ENCODE data around the gene RPRD2. TPM values are rescaled to one million over a fixed set of nuclear protein-coding genes. Genes with fewer than 3 reads are reported as not detected.

The RPRD2 gene
- total RNA-seq, 2 experiments from 2014 or later: 42.2 to 42.3 TPM

DNA sequence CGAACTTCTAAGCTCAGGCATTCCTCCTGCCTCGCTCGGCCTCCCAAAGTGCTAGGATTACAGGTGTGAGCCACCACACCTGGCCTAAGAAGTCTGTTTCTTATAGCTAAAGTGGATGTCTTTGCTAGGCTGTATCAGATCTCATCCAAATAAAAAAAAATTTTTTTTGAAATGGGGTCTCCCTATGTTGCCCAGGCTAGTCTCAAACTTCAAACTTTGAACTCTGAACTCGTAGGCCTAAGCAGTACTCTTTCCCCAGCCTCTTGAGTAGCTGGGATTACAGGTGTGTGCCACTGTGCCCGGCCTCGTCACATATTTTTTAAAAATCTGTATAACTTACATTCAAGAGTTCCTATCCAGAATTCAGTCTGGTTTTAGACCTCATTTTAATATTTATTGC lies 40.5 kb downstream of the RPRD2 start:
- Mint-ChIP-seq H3K4me3 (no peak overlapping the region), H3K27ac (no peak overlapping the region)

DNA sequence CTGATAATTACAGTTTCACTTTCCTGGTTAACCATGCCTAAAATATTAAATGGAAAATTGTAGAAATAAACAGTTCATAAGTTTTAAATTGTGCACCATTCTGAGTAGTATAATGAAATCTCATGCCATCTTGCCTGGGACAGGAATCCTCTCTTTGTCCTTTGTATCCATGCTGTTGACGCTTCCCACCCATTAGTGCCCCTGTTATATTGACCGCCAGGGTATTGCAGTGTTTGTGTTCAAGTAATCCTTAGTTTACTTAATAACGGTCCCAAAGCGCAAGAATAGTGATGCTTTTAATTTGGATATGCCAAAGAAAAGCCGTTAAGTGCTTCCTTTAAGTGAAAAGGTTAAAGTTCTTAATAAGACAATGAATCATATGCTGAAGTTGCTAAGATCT lies 41.7 kb downstream of the RPRD2 start:
- H3K9me3 Mint-ChIP-seq: no peaks in the 10 kb centered on the region
- no peak overlapping the region for H3K27ac Mint-ChIP-seq
- POLR2A ChIA-PET: no interaction called here

More for the DNA sequence above, 40.5 kb downstream of the RPRD2 start:
- ATAC-seq (ENCODE audit: low read depth) (no peak), DNase-seq (no peak)
- no peaks in the 10 kb centered on the region for H3K9me3 Mint-ChIP-seq
- POLR2A ChIA-PET: no interaction called here
- H3K4me1 Mint-ChIP-seq: peaks cover 5% of the 10 kb centered on the region
- peaks cover 13% of the 10 kb centered on the region for H3K36me3 Mint-ChIP-seq
- H3K27me3 Mint-ChIP-seq: no peaks in the 10 kb centered on the region

DNA sequence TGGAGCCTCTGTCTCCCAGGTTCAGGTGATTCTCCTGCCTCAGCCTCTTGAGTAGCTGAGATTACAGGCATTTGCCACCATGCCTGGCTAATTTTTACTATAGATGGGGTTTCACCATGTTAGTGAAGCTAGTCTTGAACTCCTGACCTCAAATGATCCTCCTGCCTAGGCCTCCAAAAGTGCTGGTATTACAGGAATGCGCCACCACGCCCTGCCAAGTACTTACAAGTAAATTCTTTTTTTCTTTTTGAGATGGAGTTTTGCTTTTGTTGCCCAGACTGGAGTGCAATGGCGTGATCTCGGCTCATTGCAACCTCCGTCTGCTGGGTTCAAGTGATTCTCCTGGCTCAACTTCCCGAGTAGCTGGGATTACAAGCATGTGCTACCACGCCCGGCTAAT lies 42.5 kb downstream of the RPRD2 start:
- POLR2A ChIA-PET: no interaction called here
- H3K36me3 Mint-ChIP-seq: peaks cover 4% of the 10 kb centered on the region
- ATAC-seq (ENCODE audit: low read depth): no peak
- peaks cover 5% of the 10 kb centered on the region for H3K4me1 Mint-ChIP-seq
- no peak for DNase-seq
- H3K4me3 Mint-ChIP-seq: no peak overlapping the region
- no peaks in the 10 kb centered on the region for H3K27me3 Mint-ChIP-seq
- H3K9me3 Mint-ChIP-seq: no peaks in the 10 kb centered on the region
- H3K27ac Mint-ChIP-seq: no peak overlapping the region

More for the DNA sequence above, 41.7 kb downstream of the RPRD2 start:
- ATAC-seq (ENCODE audit: low read depth) (no peak), DNase-seq (no peak)
- Mint-ChIP-seq H3K4me1 (peaks cover 5% of the 10 kb centered on the region), H3K27me3 (no peaks in the 10 kb centered on the region), H3K36me3 (peaks cover 4% of the 10 kb centered on the region), H3K4me3 (no peak overlapping the region)

- no peak for ATAC-seq (ENCODE audit: low read depth)
Observed at GRCh38 chr1:150407330-150407729, 43.4 kb downstream of the RPRD2 start.

DNA sequence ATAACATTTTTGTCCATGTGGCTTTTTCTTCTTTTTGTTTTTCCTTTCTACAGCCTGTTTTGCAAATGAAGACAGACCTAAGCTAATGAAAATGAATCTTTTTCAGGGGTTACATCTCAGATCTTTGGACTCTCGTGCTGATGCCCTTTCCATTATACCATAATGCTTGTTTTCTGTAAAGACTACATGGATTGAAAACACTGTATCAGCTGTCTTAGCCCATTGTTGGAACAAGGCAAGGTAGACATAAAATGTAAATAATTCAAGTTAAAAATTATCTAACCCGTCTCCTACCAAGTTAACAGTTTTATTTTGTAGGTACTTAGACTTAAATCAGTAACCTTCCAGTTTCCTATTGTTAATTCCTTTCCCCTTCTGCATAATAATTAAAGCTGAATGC lies 44.9 kb downstream of the RPRD2 start:
- DNase-seq (no peak), ATAC-seq (ENCODE audit: low read depth) (no peak)
- no peaks in the 10 kb centered on the region for H3K27me3 Mint-ChIP-seq
- POLR2A ChIA-PET: no interaction called here
- H3K27ac Mint-ChIP-seq: no peak overlapping the region
- no peak overlapping the region for H3K4me3 Mint-ChIP-seq
- H3K4me1 Mint-ChIP-seq: peaks cover 5% of the 10 kb centered on the region
- peaks cover 2% of the 10 kb centered on the region for H3K36me3 Mint-ChIP-seq
- H3K9me3 Mint-ChIP-seq: no peaks in the 10 kb centered on the region

More at GRCh38 chr1:150407330-150407729, 43.4 kb downstream of the RPRD2 start:
- Mint-ChIP-seq H3K9me3 (no peaks in the 10 kb centered on the region), H3K27ac (no peak overlapping the region), H3K4me1 (peaks cover 5% of the 10 kb centered on the region), H3K27me3 (no peaks in the 10 kb centered on the region), H3K36me3 (peaks cover 4% of the 10 kb centered on the region), H3K4me3 (no peak overlapping the region)
- no peak for DNase-seq
- POLR2A ChIA-PET: no interaction called here

- DNase-seq: no peak
- H3K27ac Mint-ChIP-seq: no peak overlapping the region
- H3K27me3 Mint-ChIP-seq: no peaks in the 10 kb centered on the region
- no peak for ATAC-seq (ENCODE audit: low read depth)
- peaks cover 6% of the 10 kb centered on the region for H3K4me1 Mint-ChIP-seq
- peaks cover 4% of the 10 kb centered on the region for H3K36me3 Mint-ChIP-seq
- H3K9me3 Mint-ChIP-seq: no peaks in the 10 kb centered on the region
- H3K4me3 Mint-ChIP-seq: no peak overlapping the region
- POLR2A ChIA-PET: no interaction called here
Observed at GRCh38 chr1:150409504-150410362, 45.8 kb downstream of the RPRD2 start.

- Mint-ChIP-seq H3K4me1 (peaks cover 6% of the 10 kb centered on the region), H3K4me3 (no peak overlapping the region), H3K36me3 (peaks cover 4% of the 10 kb centered on the region), H3K27me3 (no peaks in the 10 kb centered on the region), H3K9me3 (no peaks in the 10 kb centered on the region), H3K27ac (no peak overlapping the region)
- no peak for DNase-seq
- ATAC-seq (ENCODE audit: low read depth): no peak
- POLR2A ChIA-PET: no interaction called here
Observed at GRCh38 chr1:150410582-150411101, 46.7 kb downstream of the RPRD2 start.

GRCh38 chr1:150414592-150414991 lies 50.6 kb downstream of the RPRD2 start:
- H3K9me3 Mint-ChIP-seq: no peaks in the 10 kb centered on the region
- H3K4me3 Mint-ChIP-seq: no peak overlapping the region
- POLR2A ChIA-PET: no interaction called here
- peaks cover 16% of the 10 kb centered on the region for H3K36me3 Mint-ChIP-seq
- no peaks in the 10 kb centered on the region for H3K27me3 Mint-ChIP-seq
- peaks cover 11% of the 10 kb centered on the region for H3K4me1 Mint-ChIP-seq
- ATAC-seq (ENCODE audit: low read depth) (no peak), DNase-seq (no peak)
- H3K27ac Mint-ChIP-seq: no peak overlapping the region

GRCh38 chr1:150415800-150416199 lies 51.9 kb downstream of the RPRD2 start:
- Mint-ChIP-seq H3K9me3 (no peaks in the 10 kb centered on the region), H3K36me3 (peaks cover 26% of the 10 kb centered on the region), H3K4me1 (peaks cover 11% of the 10 kb centered on the region), H3K4me3 (no peak overlapping the region), H3K27me3 (no peaks in the 10 kb centered on the region), H3K27ac (no peak overlapping the region)
- POLR2A ChIA-PET: no interaction called here
- ATAC-seq (ENCODE audit: low read depth): no peak
- DNase-seq: no peak

DNA sequence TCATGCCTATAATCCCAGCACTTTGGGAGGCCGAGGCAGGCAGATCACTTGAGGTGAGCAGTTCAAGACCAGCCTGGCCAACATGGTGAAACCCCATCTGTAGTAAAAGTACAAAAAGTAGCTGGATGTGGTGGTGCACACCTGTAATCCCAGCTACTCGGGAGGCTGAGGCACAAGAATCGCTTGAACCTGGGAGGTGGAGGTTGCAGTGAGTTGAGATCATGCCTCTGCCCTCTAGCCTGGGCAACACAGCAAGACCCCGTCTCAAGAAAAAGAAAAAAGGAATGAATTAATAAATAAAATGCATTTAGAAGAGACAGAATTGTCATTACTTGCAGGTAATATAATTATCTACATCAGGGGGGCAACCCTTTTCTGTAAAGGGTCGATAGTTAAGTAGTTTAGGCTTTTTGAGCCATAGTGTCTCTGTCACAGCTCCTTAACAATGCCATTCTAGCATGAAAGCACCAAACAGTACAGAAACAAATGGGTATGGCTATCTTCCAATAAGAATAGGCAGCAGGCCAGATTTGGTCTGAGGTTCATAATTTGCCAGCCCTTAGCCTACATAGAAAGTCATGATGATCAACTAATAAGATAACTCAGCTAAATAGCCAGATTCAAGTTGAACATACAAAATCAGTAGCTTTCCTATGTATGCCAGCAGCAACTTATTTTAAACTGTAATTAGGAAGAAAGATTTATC lies 56.8 kb downstream of the RPRD2 start:
- H3K4me3 Mint-ChIP-seq: no peak overlapping the region
- H3K4me1 Mint-ChIP-seq: peaks cover 8% of the 10 kb centered on the region
- DNase-seq (no peak), ATAC-seq (ENCODE audit: low read depth) (no peak)
- H3K27me3 Mint-ChIP-seq: no peaks in the 10 kb centered on the region
- POLR2A ChIA-PET: no interaction called here
- no peak overlapping the region for H3K27ac Mint-ChIP-seq
- peaks cover 21% of the 10 kb centered on the region for H3K36me3 Mint-ChIP-seq
- H3K9me3 Mint-ChIP-seq: no peaks in the 10 kb centered on the region

- Mint-ChIP-seq H3K9me3 (no peaks in the 10 kb centered on the region), H3K36me3 (peaks cover 16% of the 10 kb centered on the region), H3K4me3 (no peak overlapping the region), H3K27me3 (no peaks in the 10 kb centered on the region), H3K4me1 (peaks cover under 1% of the 10 kb centered on the region), H3K27ac (no peak overlapping the region)
- ATAC-seq (ENCODE audit: low read depth) (no peak), DNase-seq (no peak)
- POLR2A ChIA-PET: no interaction called here
Observed at GRCh38 chr1:150422541-150422940, 58.6 kb downstream of the RPRD2 start.

GRCh38 chr1:150429805-150430204 lies 65.9 kb downstream of the RPRD2 start:
- no peak overlapping the region for H3K4me3 Mint-ChIP-seq
- DNase-seq: no peak
- POLR2A ChIA-PET: no interaction called here
- ATAC-seq (ENCODE audit: low read depth): no peak
- no peaks in the 10 kb centered on the region for H3K9me3 Mint-ChIP-seq
- H3K27me3 Mint-ChIP-seq: no peaks in the 10 kb centered on the region
- H3K4me1 Mint-ChIP-seq: peaks cover 16% of the 10 kb centered on the region
- H3K36me3 Mint-ChIP-seq: peaks cover 3% of the 10 kb centered on the region
- no peak overlapping the region for H3K27ac Mint-ChIP-seq

GRCh38 chr1:150441121-150441520 lies 77.2 kb downstream of the RPRD2 start:
- H3K36me3 Mint-ChIP-seq: peaks cover 16% of the 10 kb centered on the region
- POLR2A ChIA-PET: no interaction called here
- ATAC-seq (ENCODE audit: low read depth): no peak

GRCh38 chr1:150444232-150444631 lies 80.3 kb downstream of the RPRD2 start:
- DNase-seq: no peak
- peaks cover 2% of the 10 kb centered on the region for H3K4me1 Mint-ChIP-seq
- H3K4me3 Mint-ChIP-seq: no peak overlapping the region
- no peaks in the 10 kb centered on the region for H3K27me3 Mint-ChIP-seq
- no peak overlapping the region for H3K27ac Mint-ChIP-seq
- no peaks in the 10 kb centered on the region for H3K9me3 Mint-ChIP-seq
- peaks cover 26% of the 10 kb centered on the region for H3K36me3 Mint-ChIP-seq
- ATAC-seq (ENCODE audit: low read depth): no peak
- POLR2A ChIA-PET: interaction anchor here (0.6 kb wide), 1 partner anchor 190 kb away, joined by 4 read pairs; no protein-coding TSS in a partner anchor

More at GRCh38 chr1:150441121-150441520, 77.2 kb downstream of the RPRD2 start:
- H3K4me3 Mint-ChIP-seq: no peak overlapping the region
- DNase-seq: no peak
- H3K4me1 Mint-ChIP-seq: peaks cover 2% of the 10 kb centered on the region
- H3K9me3 Mint-ChIP-seq: no peaks in the 10 kb centered on the region
- H3K27me3 Mint-ChIP-seq: no peaks in the 10 kb centered on the region
- H3K27ac Mint-ChIP-seq: no peak overlapping the region

Measured in activated naive CD8-positive, alpha-beta T cell treated with anti-CD3 and anti-CD28 coated beads, Interleukin-2, amount 10 ng/mL, durations not matched to agents 7 days and 5 days (primary cell).